ENCODE measurements around the gene FANCC. TPM values are rescaled to one million over a fixed set of nuclear protein-coding genes. Genes with fewer than 3 reads are reported as not detected.

Gene FANCC
- total RNA-seq, 1 experiment from 2014 or later, result 14.0 TPM

DNA sequence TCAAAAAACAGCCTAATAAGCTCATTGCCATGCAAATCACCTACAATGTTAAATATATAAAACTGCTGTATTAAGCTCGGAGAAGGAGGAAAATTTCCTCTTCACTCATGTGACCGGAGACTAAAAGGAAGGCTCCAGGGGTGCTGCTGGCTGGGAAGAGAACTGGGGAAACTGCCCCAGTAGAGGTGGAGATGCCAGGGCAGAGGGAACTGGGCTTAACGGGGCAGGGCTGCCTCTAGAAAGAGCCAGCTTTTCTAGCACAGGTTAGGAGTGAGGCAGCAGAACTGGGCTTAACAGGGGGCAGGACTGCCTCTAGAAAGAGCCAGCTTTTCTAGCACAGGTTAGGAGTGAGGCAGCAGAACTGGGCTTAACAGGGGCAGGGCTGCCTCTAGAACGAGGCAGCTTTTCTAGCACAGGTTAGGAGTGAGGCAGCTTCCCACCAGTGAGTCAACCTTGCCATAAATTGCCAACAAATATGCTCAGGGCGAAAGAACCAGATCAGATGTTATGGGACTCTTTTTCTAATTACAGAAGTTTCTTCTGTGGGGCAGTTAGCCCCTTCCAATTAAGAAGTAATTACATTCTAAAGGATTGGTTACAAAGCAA, 115.3 kb downstream of the FANCC start:
- H2AFZ ChIP-seq (ENCODE audit: low read length), result no peak overlapping the region
- no peaks in the 10 kb centered on the region for H3K79me2 ChIP-seq (ENCODE audit: low read length)
- no peak overlapping the region for H3K9ac ChIP-seq (ENCODE audit: low read length)
- no peak overlapping the region for H3K4me2 ChIP-seq (ENCODE audit: low read depth, low read length, poor library complexity, severe bottlenecking)
- H3K36me3 ChIP-seq (ENCODE audit: insufficient read depth, low read length), result no peaks in the 10 kb centered on the region
- H3K27me3 ChIP-seq (ENCODE audit: low read length), result no peaks in the 10 kb centered on the region
- H4K20me1 ChIP-seq (ENCODE audit: insufficient read depth, low read depth, low read length), result peaks cover 7% of the 10 kb centered on the region; the same call in 1 of the 2 replicates
- H3K4me1 ChIP-seq (ENCODE audit: low read length), result no peaks in the 10 kb centered on the region
- H3K4me3 ChIP-seq (ENCODE audit: low read length), result no peak overlapping the region
- no peak for DNase-seq
- H3K9me2 ChIP-seq (replicated peaks; ENCODE audit: insufficient read depth, low read length), result no peaks in the 10 kb centered on the region
- H3K9me3 ChIP-seq (ENCODE audit: low read length), result no peaks in the 10 kb centered on the region
- H3K27ac ChIP-seq (ENCODE audit: low read length), result no peak overlapping the region

DNA sequence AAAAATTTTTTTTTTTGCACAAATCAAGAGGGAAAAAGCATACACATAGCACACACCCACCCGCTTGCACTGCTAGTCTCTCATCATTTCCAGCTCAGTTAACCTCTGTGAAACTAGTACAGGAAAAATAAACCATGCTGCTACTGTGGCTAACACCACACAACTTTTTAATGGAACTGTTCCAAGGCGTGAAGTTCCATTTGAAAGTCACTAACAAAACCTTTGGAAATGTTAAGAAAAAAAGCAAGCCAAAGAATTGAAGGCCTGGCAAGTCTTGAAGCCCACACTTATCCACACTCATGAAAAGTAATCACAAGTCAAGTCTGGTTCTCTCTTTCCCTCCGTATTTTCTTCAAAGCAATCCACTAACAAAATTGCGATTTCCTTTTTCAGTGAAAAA, 116.3 kb downstream of the FANCC start:
- Histone ChIP-seq H3K36me3 (ENCODE audit: insufficient read depth, low read length) (no peaks in the 10 kb centered on the region), H3K9ac (ENCODE audit: low read length) (no peak overlapping the region), H3K4me1 (ENCODE audit: low read length) (no peaks in the 10 kb centered on the region), H3K4me3 (ENCODE audit: low read length) (no peak overlapping the region), H3K27ac (ENCODE audit: low read length) (no peak overlapping the region), H2AFZ (ENCODE audit: low read length) (no peak overlapping the region), H3K79me2 (ENCODE audit: low read length) (no peaks in the 10 kb centered on the region), H3K9me2 (replicated peaks; ENCODE audit: insufficient read depth, low read length) (no peaks in the 10 kb centered on the region), H3K27me3 (ENCODE audit: low read length) (no peaks in the 10 kb centered on the region), H3K4me2 (ENCODE audit: low read depth, low read length, poor library complexity, severe bottlenecking) (no peak overlapping the region), H3K9me3 (ENCODE audit: low read length) (no peaks in the 10 kb centered on the region), H4K20me1 (ENCODE audit: insufficient read depth, low read depth, low read length) (no peaks in the 10 kb centered on the region)
- DNase-seq, result no peak

DNA sequence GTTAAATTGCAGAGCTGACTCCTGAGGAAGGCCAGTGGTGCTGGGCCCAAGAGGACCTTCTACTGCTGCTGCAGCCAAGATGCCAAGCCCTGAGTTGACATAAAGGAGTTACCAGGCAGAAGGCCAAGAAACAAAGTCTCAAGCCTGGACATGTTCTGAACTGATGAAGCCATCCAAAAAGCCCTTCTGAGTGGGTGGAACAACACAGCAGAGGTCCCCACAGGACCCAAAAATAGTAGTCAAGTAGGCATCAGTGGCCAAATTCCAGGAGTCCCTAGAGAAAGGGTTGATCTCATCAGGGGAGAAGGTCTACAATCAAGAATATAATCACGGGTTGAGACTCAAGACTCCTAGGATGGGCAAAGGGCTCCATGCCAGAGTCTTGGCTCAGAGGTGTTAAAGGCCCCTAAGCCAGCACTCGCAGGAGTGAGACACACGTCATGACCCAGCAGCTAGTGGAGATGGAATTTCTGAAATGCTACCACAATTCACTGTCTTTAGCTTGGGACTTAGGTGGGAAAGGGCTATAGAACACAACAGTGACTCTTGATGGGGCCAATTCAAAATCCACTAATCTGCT, 119.7 kb downstream of the FANCC start:
- H3K9me2 ChIP-seq (replicated peaks; ENCODE audit: insufficient read depth, low read length), result no peaks in the 10 kb centered on the region
- no peaks in the 10 kb centered on the region for H3K9me3 ChIP-seq (ENCODE audit: low read length)
- no peak overlapping the region for H3K4me3 ChIP-seq (ENCODE audit: low read length)
- no peaks in the 10 kb centered on the region for H3K79me2 ChIP-seq (ENCODE audit: low read length)
- no peak overlapping the region for H3K4me2 ChIP-seq (ENCODE audit: low read depth, low read length, poor library complexity, severe bottlenecking)
- no peak overlapping the region for H3K9ac ChIP-seq (ENCODE audit: low read length)
- no peak overlapping the region for H2AFZ ChIP-seq (ENCODE audit: low read length)
- no peak for DNase-seq
- no peaks in the 10 kb centered on the region for H4K20me1 ChIP-seq (ENCODE audit: insufficient read depth, low read depth, low read length)
- H3K36me3 ChIP-seq (ENCODE audit: insufficient read depth, low read length), result no peaks in the 10 kb centered on the region
- H3K27me3 ChIP-seq (ENCODE audit: low read length), result no peaks in the 10 kb centered on the region
- no peaks in the 10 kb centered on the region for H3K4me1 ChIP-seq (ENCODE audit: low read length)
- no peak overlapping the region for H3K27ac ChIP-seq (ENCODE audit: low read length)

DNA sequence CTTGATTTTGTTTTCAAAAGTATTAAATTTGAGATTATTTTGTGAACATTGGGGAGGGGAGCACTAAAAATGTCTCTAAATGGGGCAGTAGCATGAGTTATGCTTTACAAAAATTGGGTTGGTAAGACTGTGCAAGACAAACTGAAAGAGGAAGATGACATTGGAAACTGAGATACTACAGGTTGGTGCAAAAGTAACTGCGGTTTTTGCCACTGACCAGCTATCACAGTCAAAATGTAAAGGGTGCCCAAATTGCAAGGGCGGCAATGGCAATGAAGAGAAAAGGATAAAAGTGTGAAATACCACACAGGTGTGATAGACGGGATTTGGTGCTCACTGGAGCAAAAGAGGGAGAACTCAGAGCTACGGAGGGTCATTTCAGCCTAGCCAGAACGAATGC, 124.0 kb downstream of the FANCC start:
- no peak overlapping the region for H2AFZ ChIP-seq (ENCODE audit: low read length)
- no peak for DNase-seq
- H3K27me3 ChIP-seq (ENCODE audit: low read length), result no peaks in the 10 kb centered on the region
- H3K9me2 ChIP-seq (replicated peaks; ENCODE audit: insufficient read depth, low read length), result no peaks in the 10 kb centered on the region
- H3K4me1 ChIP-seq (ENCODE audit: low read length), result peaks cover 6% of the 10 kb centered on the region
- no peaks in the 10 kb centered on the region for H3K36me3 ChIP-seq (ENCODE audit: insufficient read depth, low read length)
- no peak overlapping the region for H3K4me2 ChIP-seq (ENCODE audit: low read depth, low read length, poor library complexity, severe bottlenecking)
- H3K27ac ChIP-seq (ENCODE audit: low read length), result no peak overlapping the region
- H3K4me3 ChIP-seq (ENCODE audit: low read length), result no peak overlapping the region
- no peaks in the 10 kb centered on the region for H3K79me2 ChIP-seq (ENCODE audit: low read length)
- no peaks in the 10 kb centered on the region for H4K20me1 ChIP-seq (ENCODE audit: insufficient read depth, low read depth, low read length)
- H3K9ac ChIP-seq (ENCODE audit: low read length), result no peak overlapping the region
- no peaks in the 10 kb centered on the region for H3K9me3 ChIP-seq (ENCODE audit: low read length)

DNA sequence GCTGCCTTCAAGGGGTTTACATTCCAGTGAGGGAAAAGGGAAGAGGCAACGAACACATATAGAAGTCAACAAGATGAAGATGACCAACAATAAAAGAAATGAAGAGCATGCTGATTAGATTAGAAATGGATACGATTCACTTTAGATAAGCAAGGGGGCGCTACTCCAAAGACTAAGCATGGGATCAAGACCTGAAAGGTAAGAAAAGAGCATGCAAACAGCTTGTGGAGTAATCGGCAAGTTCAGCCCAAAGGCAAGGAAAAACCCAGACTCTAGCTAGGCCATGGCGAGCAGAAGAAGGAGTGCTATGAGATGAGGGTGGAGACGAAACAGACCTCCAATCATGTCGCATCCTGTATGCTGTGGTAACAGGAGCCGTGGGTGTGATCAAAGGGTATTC, 124.4 kb downstream of the FANCC start:
- Histone ChIP-seq H3K4me1 (ENCODE audit: low read length) (peaks cover 6% of the 10 kb centered on the region), H3K9me3 (ENCODE audit: low read length) (no peaks in the 10 kb centered on the region)

DNA sequence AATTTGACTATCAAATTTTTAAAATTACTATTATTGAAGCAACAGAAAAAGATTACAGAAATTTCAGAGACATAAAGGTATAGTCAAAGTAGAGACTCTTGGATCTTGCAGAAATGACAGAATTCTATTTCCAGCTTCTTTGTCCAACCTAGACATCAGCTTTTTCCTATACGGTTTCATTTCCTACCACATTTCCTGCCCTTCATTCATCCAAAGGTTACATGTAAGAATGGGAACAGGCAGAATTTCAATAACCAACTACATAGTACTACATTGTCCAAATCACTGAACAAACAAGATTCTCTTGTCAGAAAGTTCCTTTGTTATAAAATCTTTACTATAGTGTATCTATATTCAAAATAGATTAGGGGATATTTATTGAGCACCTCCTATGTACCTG, 124.9 kb downstream of the FANCC start:
- H3K27me3 ChIP-seq (ENCODE audit: low read length), result no peaks in the 10 kb centered on the region
- H3K9me3 ChIP-seq (ENCODE audit: low read length), result no peaks in the 10 kb centered on the region
- no peaks in the 10 kb centered on the region for H3K36me3 ChIP-seq (ENCODE audit: insufficient read depth, low read length)
- H4K20me1 ChIP-seq (ENCODE audit: insufficient read depth, low read depth, low read length), result no peaks in the 10 kb centered on the region
- no peaks in the 10 kb centered on the region for H3K79me2 ChIP-seq (ENCODE audit: low read length)
- H3K4me2 ChIP-seq (ENCODE audit: low read depth, low read length, poor library complexity, severe bottlenecking), result no peak overlapping the region
- peaks cover 6% of the 10 kb centered on the region for H3K4me1 ChIP-seq (ENCODE audit: low read length)
- H2AFZ ChIP-seq (ENCODE audit: low read length), result no peak overlapping the region
- no peak overlapping the region for H3K9ac ChIP-seq (ENCODE audit: low read length)
- no peak for DNase-seq
- no peaks in the 10 kb centered on the region for H3K9me2 ChIP-seq (replicated peaks; ENCODE audit: insufficient read depth, low read length)
- H3K4me3 ChIP-seq (ENCODE audit: low read length), result no peak overlapping the region
- no peak overlapping the region for H3K27ac ChIP-seq (ENCODE audit: low read length)

More for the DNA sequence above, 124.4 kb downstream of the FANCC start:
- H3K36me3 ChIP-seq (ENCODE audit: insufficient read depth, low read length), result no peaks in the 10 kb centered on the region
- H3K9ac ChIP-seq (ENCODE audit: low read length), result no peak overlapping the region
- H2AFZ ChIP-seq (ENCODE audit: low read length), result no peak overlapping the region
- no peak overlapping the region for H3K4me2 ChIP-seq (ENCODE audit: low read depth, low read length, poor library complexity, severe bottlenecking)
- no peak overlapping the region for H3K4me3 ChIP-seq (ENCODE audit: low read length)
- H3K79me2 ChIP-seq (ENCODE audit: low read length), result no peaks in the 10 kb centered on the region
- H3K27ac ChIP-seq (ENCODE audit: low read length), result no peak overlapping the region
- H3K9me2 ChIP-seq (replicated peaks; ENCODE audit: insufficient read depth, low read length), result no peaks in the 10 kb centered on the region
- DNase-seq, result peak; percentile 62
- H3K27me3 ChIP-seq (ENCODE audit: low read length), result no peaks in the 10 kb centered on the region
- no peaks in the 10 kb centered on the region for H4K20me1 ChIP-seq (ENCODE audit: insufficient read depth, low read depth, low read length)

DNA sequence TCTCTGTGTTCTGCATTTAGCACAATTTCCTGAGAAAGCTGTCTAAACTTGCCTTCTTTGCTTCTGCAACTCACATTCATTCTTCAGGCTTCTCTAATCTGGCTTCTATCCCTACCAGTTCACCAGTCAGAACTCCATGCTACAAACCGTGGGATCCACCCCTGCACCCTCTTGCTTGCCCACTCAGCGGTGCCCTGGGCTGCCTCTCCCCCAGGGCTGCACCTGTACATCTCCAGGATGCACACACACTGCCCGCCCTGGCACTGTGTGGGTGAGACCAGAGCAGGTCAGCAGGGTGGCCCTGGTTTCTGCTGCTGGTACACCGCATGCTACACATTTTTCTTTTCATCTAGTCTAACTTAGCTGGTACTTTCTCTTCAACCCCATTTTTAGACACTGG, 127.1 kb downstream of the FANCC start:
- Histone ChIP-seq H3K27ac (ENCODE audit: low read length) (no peak overlapping the region), H3K4me3 (ENCODE audit: low read length) (no peak overlapping the region), H3K9ac (ENCODE audit: low read length) (no peak overlapping the region), H3K9me3 (ENCODE audit: low read length) (no peaks in the 10 kb centered on the region), H2AFZ (ENCODE audit: low read length) (no peak overlapping the region), H3K36me3 (ENCODE audit: insufficient read depth, low read length) (no peaks in the 10 kb centered on the region), H3K9me2 (replicated peaks; ENCODE audit: insufficient read depth, low read length) (no peaks in the 10 kb centered on the region), H3K4me1 (ENCODE audit: low read length) (peaks cover 6% of the 10 kb centered on the region), H3K4me2 (ENCODE audit: low read depth, low read length, poor library complexity, severe bottlenecking) (no peak overlapping the region), H4K20me1 (ENCODE audit: insufficient read depth, low read depth, low read length) (no peaks in the 10 kb centered on the region), H3K79me2 (ENCODE audit: low read length) (no peaks in the 10 kb centered on the region), H3K27me3 (ENCODE audit: low read length) (no peaks in the 10 kb centered on the region)
- DNase-seq, result no peak

DNA sequence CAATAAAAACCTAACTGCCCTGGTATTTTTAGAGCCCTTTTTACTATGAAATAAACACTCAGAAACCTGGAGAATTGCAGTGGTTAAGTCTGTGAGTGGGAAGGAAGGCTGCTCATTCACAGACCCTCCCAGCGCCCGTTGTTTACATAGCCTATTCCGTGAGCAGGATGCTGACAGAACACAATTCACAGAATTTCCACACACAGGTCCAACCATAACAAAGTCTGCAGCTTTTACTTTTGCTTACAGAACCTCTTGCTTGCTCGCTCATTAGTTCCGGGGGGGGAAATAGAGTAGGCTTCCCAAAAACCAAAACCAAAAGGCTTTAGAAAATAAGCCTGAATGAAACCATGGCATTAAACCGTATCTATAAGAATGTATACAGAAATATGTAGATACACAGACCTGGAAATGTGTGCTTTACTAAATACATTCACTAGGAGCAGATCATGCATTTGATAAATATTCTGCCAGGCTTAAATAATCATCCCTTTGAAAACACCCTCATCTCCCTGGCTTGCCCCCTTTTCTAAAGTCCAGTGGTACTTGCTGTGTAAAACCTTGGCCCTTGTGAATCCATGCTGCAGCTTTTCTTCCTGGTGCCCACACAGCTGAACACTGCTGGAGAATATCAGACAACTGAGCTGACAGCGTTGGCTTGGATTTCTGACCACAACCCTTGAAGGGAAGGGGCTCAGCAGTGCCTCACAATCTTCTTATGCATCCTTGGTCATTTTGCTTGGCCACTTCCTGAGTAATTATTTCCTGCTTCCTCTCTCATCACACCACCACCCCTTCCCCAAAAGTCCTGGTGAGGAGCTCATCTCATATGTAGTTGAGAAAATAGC, 128.0 kb downstream of the FANCC start:
- Histone ChIP-seq H3K4me3 (ENCODE audit: low read length) (no peak overlapping the region), H2AFZ (ENCODE audit: low read length) (no peak overlapping the region), H3K4me1 (ENCODE audit: low read length) (peaks cover 6% of the 10 kb centered on the region), H3K27ac (ENCODE audit: low read length) (no peak overlapping the region), H4K20me1 (ENCODE audit: insufficient read depth, low read depth, low read length) (no peaks in the 10 kb centered on the region), H3K9me2 (replicated peaks; ENCODE audit: insufficient read depth, low read length) (no peaks in the 10 kb centered on the region), H3K9me3 (ENCODE audit: low read length) (no peaks in the 10 kb centered on the region), H3K27me3 (ENCODE audit: low read length) (no peaks in the 10 kb centered on the region), H3K9ac (ENCODE audit: low read length) (no peak overlapping the region), H3K79me2 (ENCODE audit: low read length) (no peaks in the 10 kb centered on the region), H3K4me2 (ENCODE audit: low read depth, low read length, poor library complexity, severe bottlenecking) (no peak overlapping the region), H3K36me3 (ENCODE audit: insufficient read depth, low read length) (no peaks in the 10 kb centered on the region)
- no peak for DNase-seq

All from Karpas-422 (cell line).